GM12891 (cell line): ENCODE results near the gene PSME2.

Source experiments
- PAX5 ChIP-seq: IDR thresholded peaks from 2 replicates; pipeline ENCODE4 v1.6.1; 2011; ENCODE audit warnings: low read length, moderate library complexity, mild to moderate bottlenecking; ENCODE audit not compliant: insufficient read depth, severe bottlenecking
- POLR2A ChIP-seq: IDR thresholded peaks from 2 replicates; pipeline ENCODE4 v1.6.1; 2011; ENCODE audit warnings: low read depth, low read length, control low read depth
- POLR2AphosphoS5 ChIP-seq: IDR thresholded peaks from 2 replicates; pipeline ENCODE4 v1.6.1; 2011; ENCODE audit warnings: low read depth, low read length, control low read depth
- POU2F2 ChIP-seq: IDR thresholded peaks from 2 replicates; pipeline ENCODE4 v1.6.1; 2011; ENCODE audit warnings: low read depth, mild to moderate bottlenecking, control low read depth, low read length, moderate library complexity
- SPI1 ChIP-seq: IDR thresholded peaks from 2 replicates; pipeline ENCODE4 v1.6.1; 2011; ENCODE audit warnings: low read depth, low read length, control low read depth
- TAF1 ChIP-seq: IDR thresholded peaks from 2 replicates; pipeline ENCODE4 v1.6.1; 2011; ENCODE audit warnings: low read depth, low read length, control low read depth

DNA sequence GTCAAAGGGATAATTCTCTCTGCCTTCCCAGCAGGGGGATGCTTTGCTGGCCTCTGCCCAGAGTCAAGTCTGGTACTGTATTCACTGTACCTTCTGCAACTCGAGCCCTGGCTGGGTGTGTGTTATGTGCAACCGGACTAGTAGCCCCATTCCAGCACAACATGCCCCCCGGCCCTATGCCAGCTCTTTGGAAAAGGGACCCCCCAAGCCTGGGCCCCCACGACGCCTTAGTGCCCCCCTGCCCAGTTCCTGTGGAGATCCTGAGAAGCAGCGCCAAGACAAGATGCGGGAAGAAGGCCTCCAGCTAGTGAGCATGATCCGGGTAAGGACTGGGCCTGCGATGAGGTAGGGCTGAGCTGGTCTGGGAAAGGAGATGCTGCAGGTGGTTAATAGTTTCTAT is 4.2 kb upstream of the PSME2 start:
- no peak for TF ChIP-seq TAF1
- TF ChIP-seq POLR2AphosphoS5, result no peak
- no peak for TF ChIP-seq PAX5
- no peak for TF ChIP-seq POLR2A
- TF ChIP-seq SPI1, result no peak
- no peak for TF ChIP-seq POU2F2
